Suprapubic skin (tissue), 4 donors: Measurements from ENCODE around the gene ARMH1.

ENCODE experiments used
- POLR2A ChIP-seq, 2 donors: fragments of 450-650 bp; IDR thresholded peaks; one replicate each; pipeline ENCODE4 v1.6.1; 2017; ENCODE audit warnings: antibody characterized with exemption in 2 of 2, mild to moderate bottlenecking in 2 of 2, moderate library complexity in 2 of 2
- POLR2AphosphoS5 ChIP-seq, 3 donors: sonication (generic); formaldehyde crosslinking; IDR thresholded peaks; one replicate each; pipeline ENCODE4 v1.6.1; 2017; ENCODE audit warnings: antibody characterized with exemption in 3 of 3
- TF ChIP-seq, protein P1 (sequence below), 2 donors: fragments of 200-600 bp in 1 of 2; fragments of 450-650 bp in 1 of 2; sonication (generic) in 1 of 2; IDR thresholded peaks; one replicate each; pipeline ENCODE4 v1.5.1; 2016 to 2019; ENCODE audit warnings: antibody characterized with exemption in 2 of 2, mild to moderate bottlenecking in 1 of 2, moderate library complexity in 1 of 2

- TF ChIP-seq, protein P1, sequence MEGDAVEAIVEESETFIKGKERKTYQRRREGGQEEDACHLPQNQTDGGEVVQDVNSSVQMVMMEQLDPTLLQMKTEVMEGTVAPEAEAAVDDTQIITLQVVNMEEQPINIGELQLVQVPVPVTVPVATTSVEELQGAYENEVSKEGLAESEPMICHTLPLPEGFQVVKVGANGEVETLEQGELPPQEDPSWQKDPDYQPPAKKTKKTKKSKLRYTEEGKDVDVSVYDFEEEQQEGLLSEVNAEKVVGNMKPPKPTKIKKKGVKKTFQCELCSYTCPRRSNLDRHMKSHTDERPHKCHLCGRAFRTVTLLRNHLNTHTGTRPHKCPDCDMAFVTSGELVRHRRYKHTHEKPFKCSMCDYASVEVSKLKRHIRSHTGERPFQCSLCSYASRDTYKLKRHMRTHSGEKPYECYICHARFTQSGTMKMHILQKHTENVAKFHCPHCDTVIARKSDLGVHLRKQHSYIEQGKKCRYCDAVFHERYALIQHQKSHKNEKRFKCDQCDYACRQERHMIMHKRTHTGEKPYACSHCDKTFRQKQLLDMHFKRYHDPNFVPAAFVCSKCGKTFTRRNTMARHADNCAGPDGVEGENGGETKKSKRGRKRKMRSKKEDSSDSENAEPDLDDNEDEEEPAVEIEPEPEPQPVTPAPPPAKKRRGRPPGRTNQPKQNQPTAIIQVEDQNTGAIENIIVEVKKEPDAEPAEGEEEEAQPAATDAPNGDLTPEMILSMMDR (IDR thresholded peaks at IDR 0.05): no peak
- no peak for TF ChIP-seq POLR2AphosphoS5 (IDR thresholded peaks at IDR 0.05)
- TF ChIP-seq POLR2A (IDR thresholded peaks at IDR 0.05): no peak
Observed at GRCh38 chr1:44636688-44637598, 37.6 kb upstream of the ARMH1 start.
